Endothelial cell of umbilical vein (primary cell): ENCODE measurements around the gene OR2B2. TPM values are rescaled to one million over a fixed set of nuclear protein-coding genes. Genes with fewer than 3 reads are reported as not detected.
"Not testable (repeated sequence)": the region's sequence is repeated elsewhere in the genome, so short reads cannot be mapped to it uniquely, and the experiment has no call there.

Source experiments
- BruUV-seq: library from RNA; stranded (reverse); fragments of 400-500 nt; replicated peaks from 2 replicates; lab custom pipeline; 2021; lab: Mats Ljungman, UMichigan
- CTCF ChIA-PET: fragments of 300-600, 350-600 bp; sonication (Branson Sonifier 250); formaldehyde crosslinking; loops from one replicate; lab custom pipeline; 2021; ENCODE audit warnings: antibody characterized with exemption, inconsistent platforms; lab: Charles Lee
- POLR2A ChIA-PET: fragments of 300-600, 350-600 bp; sonication (Branson Sonifier 250); formaldehyde crosslinking; loops from one replicate; lab custom pipeline; 2021; ENCODE audit warnings: antibody characterized with exemption, inconsistent platforms; lab: Charles Lee
- DNase-seq: peaks from one replicate; pipeline ENCODE4 v3.0.0-alpha.2; 2011; ENCODE audit warnings: low read depth, low spot score
- FAIRE-seq: peaks from 2 replicates; lab custom pipeline; 2011; peaks lifted over from hg19 to GRCh38; lab: Jason Lieb, UNC
- H2AFZ ChIP-seq: 2 replicates; pipeline ENCODE4 v1.6.0; 2012; ENCODE audit warnings: low read depth, low read length, control low read depth, inconsistent platforms
- H3K27ac ChIP-seq: 2 replicates; pipeline ENCODE4 v1.5.1; 2011; ENCODE audit warnings: low read depth, mild to moderate bottlenecking, control low read depth, low read length, moderate library complexity; ENCODE audit not compliant: insufficient read depth
- H3K27me3 ChIP-seq, 2 experiments: 2 replicates each; pipeline versions ENCODE4 v1.6.0 to v1.6.1; 2011; ENCODE audit warnings: low read length in 2 of 2, mixed read lengths in 1 of 2; ENCODE audit not compliant: control insufficient read depth in 2 of 2, insufficient read depth in 2 of 2
- H3K36me3 ChIP-seq, 2 experiments: 2 replicates in 1 of 2; 3 replicates in 1 of 2; pipeline ENCODE4 v1.5.1; 2011; ENCODE audit warnings: low read length in 2 of 2, mild to moderate bottlenecking in 1 of 2, moderate library complexity in 1 of 2; ENCODE audit not compliant: control insufficient read depth in 2 of 2, insufficient read depth in 2 of 2; ENCODE audit errors: extremely low read depth in 1 of 2
- H3K4me1 ChIP-seq: 3 replicates; pipeline ENCODE4 v1.5.1; 2011; ENCODE audit warnings: mild to moderate bottlenecking, low read length; ENCODE audit not compliant: control insufficient read depth, insufficient read depth; ENCODE audit errors: extremely low read depth
- H3K4me2 ChIP-seq: 2 replicates; pipeline ENCODE4 v1.6.1; 2011; ENCODE audit warnings: low read length, control low read depth, mixed read lengths; ENCODE audit not compliant: insufficient read depth
- H3K4me3 ChIP-seq, 3 experiments: fragments of 200-600 bp in 1 of 3; sonication (generic), shearing (Covaris generic) in 1 of 3; replicated peaks in 1 of 3; 2 replicates each; pipeline ENCODE4 v1.5.1; 2011 to 2016; ENCODE audit warnings: control low read depth in 3 of 3, low read length in 3 of 3, mild to moderate bottlenecking in 2 of 3, inconsistent platforms in 1 of 3, low read depth in 1 of 3, moderate library complexity in 1 of 3; ENCODE audit not compliant: insufficient read depth in 1 of 3
- H3K79me2 ChIP-seq: 2 replicates; pipeline ENCODE4 v1.6.0; 2012; ENCODE audit warnings: low read length, inconsistent platforms; ENCODE audit not compliant: control insufficient read depth, insufficient read depth
- H3K9ac ChIP-seq: replicated peaks from 2 replicates; pipeline ENCODE3; 2011; ENCODE audit warnings: low read length, control low read depth; ENCODE audit not compliant: insufficient read depth; ENCODE audit errors: extremely low read depth
- H3K9me1 ChIP-seq: replicated peaks from 3 replicates; pipeline ENCODE4 v1.6.0; 2011; ENCODE audit warnings: mild to moderate bottlenecking, low read length; ENCODE audit not compliant: control insufficient read depth, insufficient read depth; ENCODE audit errors: extremely low read depth
- H3K9me3 ChIP-seq: replicated peaks from 2 replicates; pipeline ENCODE4 v1.5.1; 2012; ENCODE audit warnings: low read length, inconsistent platforms; ENCODE audit not compliant: control insufficient read depth, insufficient read depth
- H4K20me1 ChIP-seq: replicated peaks from 2 replicates; pipeline ENCODE3; 2011; ENCODE audit warnings: mild to moderate bottlenecking, low read length; ENCODE audit not compliant: control insufficient read depth, insufficient read depth; ENCODE audit errors: extremely low read depth
- FOS ChIP-seq: IDR thresholded peaks from 2 replicates; pipeline ENCODE4 v1.6.1; 2011; ENCODE audit warnings: mild to moderate bottlenecking, low read length, moderate library complexity, borderline replicate concordance; ENCODE audit not compliant: insufficient read depth
- MYC ChIP-seq: IDR thresholded peaks from one replicate; pipeline ENCODE4 v1.6.1; 2011; ENCODE audit warnings: mild to moderate bottlenecking, low read depth, low read length
- POLR2AphosphoS5 ChIP-seq: IDR thresholded peaks from 2 replicates; pipeline ENCODE4 v1.6.1; 2012; ENCODE audit warnings: low read depth, mild to moderate bottlenecking, control low read depth, low read length, moderate library complexity; ENCODE audit not compliant: insufficient read depth
- dilution Hi-C: fragments of 300-500 bp; cut with MboI; formaldehyde crosslinking; loops from one replicate; pipeline ENCODE4 v1.15.0; 2019; ENCODE audit warnings: low sequenced_read_pairs; ENCODE audit not compliant: extremely low pct_ligation_motif_present
- intact Hi-C: fragments of 100-400 bp; cut with micrococcal nuclease; formaldehyde crosslinking; loops from one replicate; pipeline ENCODE4 v1.10.0; 2022
- polyA plus RNA-seq, 4 experiments: library from polyadenylated mRNA; depleted of rRNA in 3 of 4; stranded (reverse) in 3 of 4; unstranded in 1 of 4; fragments of >200 nt; gene quantifications; 2 replicates each; pipeline versions ENCODE4 v1.2.1 to v1.2.3, GENCODE V29; 2011 to 2012; ENCODE audit warnings: missing spikeins in 1 of 4
- total RNA-seq: library from RNA; stranded (reverse); gene quantifications from 2 replicates; pipeline ENCODE4 v1.2.3, GENCODE V29; 2021
- TF ChIP-seq, protein P1 (sequence below), 2 donors: IDR thresholded peaks; 1 replicate in 1 of 2; 2 replicates in 1 of 2; pipeline ENCODE4 v1.5.1; 2011; ENCODE audit warnings: low read length in 2 of 2, mild to moderate bottlenecking in 2 of 2, moderate library complexity in 2 of 2, control low read depth in 1 of 2, inconsistent platforms in 1 of 2, low read depth in 1 of 2; ENCODE audit not compliant: insufficient read depth in 1 of 2; ENCODE audit errors: extremely low read depth in 1 of 2
- TF ChIP-seq, protein P2 (sequence below): IDR thresholded peaks from 2 replicates; pipeline ENCODE4 v1.6.1; 2011; ENCODE audit not compliant: insufficient read depth, insufficient read length

Gene OR2B2
- total and polyA plus RNA-seq, 2 donors (not counting 3 experiments of a cell fraction or from before 2014, with no cell fraction given) = not detected

- Histone ChIP-seq H3K27me3 (peaks cover 0 to 1% of the 10 kb centered on the region in 2 experiments), H3K9me3 (no peaks in the 10 kb centered on the region), H4K20me1 (no peaks in the 10 kb centered on the region), H3K4me2 (no peak overlapping the region), H3K9ac (no peak overlapping the region), H3K9me1 (no peaks in the 10 kb centered on the region), H3K36me3 (no peaks in the 10 kb centered on the region), H3K4me1 (no peaks in the 10 kb centered on the region), H3K79me2 (no peaks in the 10 kb centered on the region), H2AFZ (no peak overlapping the region), H3K4me3 (no peak overlapping the region), H3K27ac (no peak overlapping the region)
- no peak for DNase-seq
- BruUV-seq = no TSS peak
- POLR2A ChIA-PET = no interaction called here
- CTCF ChIA-PET = no interaction called here
- intact Hi-C loops (no loop called here), dilution Hi-C loops (no loop called here)
- TF ChIP-seq, protein P1, sequence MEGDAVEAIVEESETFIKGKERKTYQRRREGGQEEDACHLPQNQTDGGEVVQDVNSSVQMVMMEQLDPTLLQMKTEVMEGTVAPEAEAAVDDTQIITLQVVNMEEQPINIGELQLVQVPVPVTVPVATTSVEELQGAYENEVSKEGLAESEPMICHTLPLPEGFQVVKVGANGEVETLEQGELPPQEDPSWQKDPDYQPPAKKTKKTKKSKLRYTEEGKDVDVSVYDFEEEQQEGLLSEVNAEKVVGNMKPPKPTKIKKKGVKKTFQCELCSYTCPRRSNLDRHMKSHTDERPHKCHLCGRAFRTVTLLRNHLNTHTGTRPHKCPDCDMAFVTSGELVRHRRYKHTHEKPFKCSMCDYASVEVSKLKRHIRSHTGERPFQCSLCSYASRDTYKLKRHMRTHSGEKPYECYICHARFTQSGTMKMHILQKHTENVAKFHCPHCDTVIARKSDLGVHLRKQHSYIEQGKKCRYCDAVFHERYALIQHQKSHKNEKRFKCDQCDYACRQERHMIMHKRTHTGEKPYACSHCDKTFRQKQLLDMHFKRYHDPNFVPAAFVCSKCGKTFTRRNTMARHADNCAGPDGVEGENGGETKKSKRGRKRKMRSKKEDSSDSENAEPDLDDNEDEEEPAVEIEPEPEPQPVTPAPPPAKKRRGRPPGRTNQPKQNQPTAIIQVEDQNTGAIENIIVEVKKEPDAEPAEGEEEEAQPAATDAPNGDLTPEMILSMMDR (IDR thresholded peaks at IDR 0.05; ENCODE audit: extremely low read depth in 1 of 2, insufficient read depth in 1 of 2, low read depth in 1 of 2, low read length in 2 of 2) = no peak
- TF ChIP-seq POLR2AphosphoS5 (no peak), FOS (no peak), MYC (no peak)
- TF ChIP-seq, protein P2, sequence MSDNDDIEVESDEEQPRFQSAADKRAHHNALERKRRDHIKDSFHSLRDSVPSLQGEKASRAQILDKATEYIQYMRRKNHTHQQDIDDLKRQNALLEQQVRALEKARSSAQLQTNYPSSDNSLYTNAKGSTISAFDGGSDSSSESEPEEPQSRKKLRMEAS = no peak
- peak; percentile 18 for FAIRE-seq
Measured at GRCh38 chr6:27931209-27931608, 19.0 kb upstream of the OR2B2 start.

- dilution Hi-C loops, H3K4me2 ChIP-seq, DNase-seq, H4K20me1 ChIP-seq, intact Hi-C loops, H3K27me3 ChIP-seq, H2AFZ ChIP-seq, H3K36me3 ChIP-seq, CTCF ChIA-PET, H3K4me1 ChIP-seq, H3K79me2 ChIP-seq, H3K9me1 ChIP-seq, POLR2A ChIA-PET, H3K4me3 ChIP-seq, BruUV-seq, FAIRE-seq, H3K9ac ChIP-seq, H3K27ac ChIP-seq, H3K9me3 ChIP-seq: not testable (repeated sequence)
Measured at GRCh38 chr6:27929930-27930329, 17.7 kb upstream of the OR2B2 start.

- H3K79me2 ChIP-seq, H3K9ac ChIP-seq, DNase-seq, CTCF ChIA-PET, H3K36me3 ChIP-seq, dilution Hi-C loops, H3K27me3 ChIP-seq, BruUV-seq, H3K4me1 ChIP-seq, POLR2A ChIA-PET, H3K4me2 ChIP-seq, FAIRE-seq, intact Hi-C loops, H4K20me1 ChIP-seq, H3K9me3 ChIP-seq, H2AFZ ChIP-seq, H3K4me3 ChIP-seq, H3K9me1 ChIP-seq, H3K27ac ChIP-seq: not testable (repeated sequence)
Measured at GRCh38 chr6:27928041-27928440, 15.8 kb upstream of the OR2B2 start.
